Endothelial cell (in vitro differentiated cells): Measurements from ENCODE around the gene NFATC1. TPM values are rescaled to one million over a fixed set of nuclear protein-coding genes. Genes with fewer than 3 reads are reported as not detected.

ENCODE experiments used
- DNase-seq: peaks from one replicate; pipeline ENCODE4 v3.0.0; 2021; ENCODE audit warnings: low spot score
- H3K27ac Mint-ChIP-seq: one replicate; pipeline ENCODE4 v1.8.0; 2021; ENCODE audit warnings: mixed read lengths, inconsistent platforms; ENCODE audit not compliant: unreplicated experiment
- H3K27me3 Mint-ChIP-seq: one replicate; pipeline ENCODE4 v1.8.0; 2021; ENCODE audit warnings: mild to moderate bottlenecking, moderate library complexity, mixed read lengths, inconsistent platforms; ENCODE audit not compliant: unreplicated experiment
- H3K36me3 Mint-ChIP-seq: one replicate; pipeline ENCODE4 v1.8.0; 2021; ENCODE audit warnings: mild to moderate bottlenecking, low read depth, mixed read lengths, inconsistent platforms; ENCODE audit not compliant: unreplicated experiment
- H3K4me1 Mint-ChIP-seq: one replicate; pipeline ENCODE4 v1.8.0; 2021; ENCODE audit warnings: mild to moderate bottlenecking, mixed read lengths, inconsistent platforms; ENCODE audit not compliant: unreplicated experiment
- H3K4me3 Mint-ChIP-seq: one replicate; pipeline ENCODE4 v1.8.0; 2021; ENCODE audit warnings: mild to moderate bottlenecking, mixed read lengths, inconsistent platforms; ENCODE audit not compliant: unreplicated experiment
- H3K9me3 Mint-ChIP-seq: one replicate; pipeline ENCODE4 v1.8.0; 2021; ENCODE audit warnings: mixed read lengths, inconsistent platforms; ENCODE audit not compliant: unreplicated experiment
- total RNA-seq: library from RNA; stranded (reverse); fragmentation: NEBNext Ultra II Directional; extraction: Animal tissue kit (Norgen Biotek cat#: 25700); gene quantifications from one replicate; pipeline ENCODE4 v1.2.1, GENCODE V29; 2021; ENCODE audit not compliant: unreplicated experiment
- TF ChIP-seq, protein P1 (sequence below): fragments of 200-600 bp; sonication (generic); IDR thresholded peaks from one replicate; pipeline ENCODE4 v1.5.0; 2021; ENCODE audit warnings: antibody characterized with exemption; ENCODE audit not compliant: unreplicated experiment

NFATC1 gene
- total RNA-seq, 1 donor from 2014 or later: 40.6 TPM

DNA sequence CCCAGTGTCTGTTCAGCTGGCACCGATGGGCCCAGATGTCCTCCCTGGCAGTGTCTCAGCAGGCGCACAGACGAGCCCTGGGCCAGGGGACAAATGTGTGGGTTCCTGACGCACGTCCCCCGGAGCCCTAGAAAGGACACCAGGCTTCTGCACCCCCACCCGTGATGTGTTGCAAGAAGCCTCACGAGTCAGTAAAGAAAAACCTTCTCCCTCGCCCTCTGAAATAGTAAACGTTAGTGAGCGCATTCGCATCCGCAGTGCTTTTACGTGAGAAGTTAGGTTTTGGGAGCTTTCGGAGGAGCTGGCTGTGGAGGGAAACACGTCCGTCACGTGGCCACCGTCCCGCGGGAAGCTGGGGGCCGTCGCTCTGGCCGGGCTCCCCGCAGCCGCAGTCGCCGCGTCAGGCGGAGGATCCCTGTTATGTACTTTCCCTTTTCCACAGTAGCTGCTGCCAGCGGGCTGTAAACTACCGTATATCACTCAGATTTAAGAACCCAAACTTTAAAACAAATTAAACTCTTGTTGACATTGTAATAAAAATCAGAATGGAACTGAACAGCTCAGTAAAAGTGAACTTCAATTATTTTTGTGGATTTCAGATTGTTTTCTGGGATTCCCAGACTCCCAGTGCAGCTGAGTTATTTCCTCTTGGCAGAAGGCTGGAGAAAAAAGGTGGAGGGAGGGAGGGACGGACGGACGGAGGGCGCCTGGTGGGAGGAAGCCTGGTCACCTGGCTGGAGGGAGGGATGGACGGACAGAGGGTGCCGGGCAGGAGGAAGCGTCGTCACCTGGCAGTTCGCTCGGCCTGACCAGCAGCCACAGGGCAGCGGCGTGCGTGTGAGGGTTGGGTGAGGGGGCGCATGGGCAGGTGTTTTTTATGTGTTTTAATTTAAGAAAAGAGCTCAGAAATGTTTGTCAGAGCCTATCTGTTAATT, 112.1 kb downstream of the NFATC1 start:
- Mint-ChIP-seq H3K4me3 (peak overlapping the region; percentile 47), H3K27ac (peak overlapping the region; percentile 62), H3K9me3 (no peaks in the 10 kb centered on the region), H3K27me3 (peaks cover 28% of the 10 kb centered on the region), H3K4me1 (peaks cover 24% of the 10 kb centered on the region), H3K36me3 (peaks cover 24% of the 10 kb centered on the region)
- no peak for DNase-seq
- TF ChIP-seq, protein P1, sequence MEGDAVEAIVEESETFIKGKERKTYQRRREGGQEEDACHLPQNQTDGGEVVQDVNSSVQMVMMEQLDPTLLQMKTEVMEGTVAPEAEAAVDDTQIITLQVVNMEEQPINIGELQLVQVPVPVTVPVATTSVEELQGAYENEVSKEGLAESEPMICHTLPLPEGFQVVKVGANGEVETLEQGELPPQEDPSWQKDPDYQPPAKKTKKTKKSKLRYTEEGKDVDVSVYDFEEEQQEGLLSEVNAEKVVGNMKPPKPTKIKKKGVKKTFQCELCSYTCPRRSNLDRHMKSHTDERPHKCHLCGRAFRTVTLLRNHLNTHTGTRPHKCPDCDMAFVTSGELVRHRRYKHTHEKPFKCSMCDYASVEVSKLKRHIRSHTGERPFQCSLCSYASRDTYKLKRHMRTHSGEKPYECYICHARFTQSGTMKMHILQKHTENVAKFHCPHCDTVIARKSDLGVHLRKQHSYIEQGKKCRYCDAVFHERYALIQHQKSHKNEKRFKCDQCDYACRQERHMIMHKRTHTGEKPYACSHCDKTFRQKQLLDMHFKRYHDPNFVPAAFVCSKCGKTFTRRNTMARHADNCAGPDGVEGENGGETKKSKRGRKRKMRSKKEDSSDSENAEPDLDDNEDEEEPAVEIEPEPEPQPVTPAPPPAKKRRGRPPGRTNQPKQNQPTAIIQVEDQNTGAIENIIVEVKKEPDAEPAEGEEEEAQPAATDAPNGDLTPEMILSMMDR: no peak

DNA sequence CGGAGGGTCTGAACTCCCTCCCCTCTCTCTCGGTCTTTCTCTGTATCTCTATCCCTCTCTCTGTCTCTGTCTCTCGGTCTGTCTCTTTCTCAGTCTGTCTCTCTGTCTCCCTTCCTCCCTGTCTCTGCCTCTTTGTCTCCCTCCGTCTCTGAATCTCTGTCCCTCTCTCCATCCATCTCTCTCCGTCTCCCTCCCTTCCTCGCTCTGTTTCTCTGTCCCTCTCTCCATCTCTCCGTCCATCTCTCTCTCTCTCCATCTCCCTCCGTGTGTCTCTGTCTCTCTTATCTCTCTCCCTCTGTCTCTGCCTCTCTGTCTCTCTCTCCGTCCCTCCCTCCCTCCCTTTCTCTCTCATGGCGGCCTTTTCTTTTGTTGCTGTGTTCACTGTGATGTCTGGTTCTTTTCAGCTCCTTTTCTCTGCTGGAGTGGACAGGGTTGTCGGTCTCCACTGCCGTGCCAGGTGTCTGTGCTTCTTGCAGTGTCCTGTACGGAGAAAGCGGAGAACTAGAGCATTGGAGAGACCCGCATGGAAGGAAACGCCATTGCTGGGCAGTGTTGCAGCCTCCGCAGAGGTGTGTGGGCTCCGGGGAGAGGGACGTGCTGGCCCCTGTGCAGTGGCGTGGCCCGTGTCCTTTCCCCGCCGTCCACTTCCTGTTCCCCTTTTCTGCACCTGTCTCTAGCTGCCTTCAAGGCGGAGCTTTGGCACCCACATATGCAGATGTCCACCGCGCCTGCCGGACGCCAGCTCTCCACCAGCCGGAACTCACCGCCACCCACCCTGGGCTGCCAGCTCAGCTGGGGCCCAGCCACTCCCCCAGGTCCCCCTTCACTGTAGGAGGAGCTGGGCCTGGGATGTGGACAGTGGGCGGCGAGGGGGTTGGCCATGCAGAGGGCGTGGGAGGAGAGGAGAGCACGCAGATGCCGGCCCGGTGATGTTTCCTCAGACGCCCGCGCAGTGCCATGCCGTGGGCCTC, 113.1 kb downstream of the NFATC1 start:
- H3K4me1 Mint-ChIP-seq: peaks cover 24% of the 10 kb centered on the region
- H3K27me3 Mint-ChIP-seq: peaks cover 26% of the 10 kb centered on the region

DNA sequence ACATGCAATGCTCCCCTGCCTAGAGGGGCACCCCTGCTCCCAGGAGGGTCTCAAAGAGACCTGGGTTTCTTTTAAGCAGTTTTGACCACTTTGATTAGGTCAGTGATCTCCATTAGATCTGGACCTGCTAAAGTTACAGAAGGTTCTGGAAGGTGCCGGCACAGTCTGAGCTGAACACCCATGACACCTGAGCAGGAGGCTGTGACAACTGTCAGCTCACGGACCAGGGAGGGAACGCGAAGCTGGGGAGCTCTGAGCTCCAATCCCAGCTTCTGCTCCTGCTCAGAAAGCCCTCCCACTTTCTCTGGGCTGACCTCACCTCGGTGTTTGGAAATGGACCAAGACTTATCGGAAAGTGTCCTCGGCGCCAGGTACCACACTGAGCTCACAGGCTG, 113.8 kb downstream of the NFATC1 start:
- Mint-ChIP-seq H3K4me1 (peaks cover 22% of the 10 kb centered on the region), H3K36me3 (peaks cover 21% of the 10 kb centered on the region), H3K27me3 (peaks cover 19% of the 10 kb centered on the region), H3K9me3 (no peaks in the 10 kb centered on the region), H3K4me3 (no peak overlapping the region), H3K27ac (no peak overlapping the region)
- no peak for DNase-seq
- TF ChIP-seq, protein P1: no peak

More for the DNA sequence above, 113.1 kb downstream of the NFATC1 start:
- Mint-ChIP-seq H3K4me3 (peak overlapping the region; percentile 47), H3K36me3 (peaks cover 28% of the 10 kb centered on the region), H3K9me3 (no peaks in the 10 kb centered on the region), H3K27ac (no peak overlapping the region)
- TF ChIP-seq, protein P1: no peak
- no peak for DNase-seq

DNA sequence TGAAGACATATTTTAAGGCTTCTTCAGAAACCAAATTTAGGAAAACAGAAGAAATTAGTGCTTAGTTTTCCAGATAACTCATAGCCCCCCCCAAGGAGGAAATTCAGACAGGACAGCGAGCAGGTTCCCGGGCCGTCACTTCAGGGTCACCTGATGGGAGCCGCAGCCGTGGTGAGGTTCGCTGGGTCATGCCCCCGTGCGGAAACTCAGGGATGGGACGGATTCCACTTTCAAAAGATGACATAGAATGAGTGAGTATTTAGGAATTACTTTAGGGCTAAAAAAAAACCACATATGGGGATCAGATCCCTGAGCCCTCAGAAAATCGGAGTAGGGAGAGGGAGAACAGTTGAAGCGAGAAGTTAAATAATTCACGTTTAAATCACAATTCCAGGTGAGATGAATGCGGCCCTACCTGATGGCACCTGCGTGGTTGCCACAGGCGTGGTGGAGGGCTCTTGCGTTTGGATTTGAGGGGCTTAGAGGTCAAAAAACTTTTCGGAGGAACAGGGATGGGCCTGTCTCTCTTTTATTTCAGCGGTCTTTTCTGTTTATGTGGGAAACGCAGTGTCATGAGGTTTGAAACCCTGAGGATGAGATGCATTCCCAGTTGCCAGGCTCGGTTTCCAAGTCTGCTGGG, 114.4 kb downstream of the NFATC1 start:
- no peak for DNase-seq
- TF ChIP-seq, protein P1: no peak
- Mint-ChIP-seq H3K4me3 (peak overlapping the region; percentile 44), H3K36me3 (peaks cover 21% of the 10 kb centered on the region), H3K27me3 (peaks cover 19% of the 10 kb centered on the region), H3K4me1 (peaks cover 22% of the 10 kb centered on the region), H3K27ac (peak overlapping the region; percentile 73), H3K9me3 (no peaks in the 10 kb centered on the region)
